ENCODE measurements around the gene KLHL29. TPM values are rescaled to one million over a fixed set of nuclear protein-coding genes. Genes with fewer than 3 reads are reported as not detected.

Gene KLHL29
- total and polyA plus RNA-seq, 2 experiments from 2014 or later: 3.8 to 9.9 TPM

DNA sequence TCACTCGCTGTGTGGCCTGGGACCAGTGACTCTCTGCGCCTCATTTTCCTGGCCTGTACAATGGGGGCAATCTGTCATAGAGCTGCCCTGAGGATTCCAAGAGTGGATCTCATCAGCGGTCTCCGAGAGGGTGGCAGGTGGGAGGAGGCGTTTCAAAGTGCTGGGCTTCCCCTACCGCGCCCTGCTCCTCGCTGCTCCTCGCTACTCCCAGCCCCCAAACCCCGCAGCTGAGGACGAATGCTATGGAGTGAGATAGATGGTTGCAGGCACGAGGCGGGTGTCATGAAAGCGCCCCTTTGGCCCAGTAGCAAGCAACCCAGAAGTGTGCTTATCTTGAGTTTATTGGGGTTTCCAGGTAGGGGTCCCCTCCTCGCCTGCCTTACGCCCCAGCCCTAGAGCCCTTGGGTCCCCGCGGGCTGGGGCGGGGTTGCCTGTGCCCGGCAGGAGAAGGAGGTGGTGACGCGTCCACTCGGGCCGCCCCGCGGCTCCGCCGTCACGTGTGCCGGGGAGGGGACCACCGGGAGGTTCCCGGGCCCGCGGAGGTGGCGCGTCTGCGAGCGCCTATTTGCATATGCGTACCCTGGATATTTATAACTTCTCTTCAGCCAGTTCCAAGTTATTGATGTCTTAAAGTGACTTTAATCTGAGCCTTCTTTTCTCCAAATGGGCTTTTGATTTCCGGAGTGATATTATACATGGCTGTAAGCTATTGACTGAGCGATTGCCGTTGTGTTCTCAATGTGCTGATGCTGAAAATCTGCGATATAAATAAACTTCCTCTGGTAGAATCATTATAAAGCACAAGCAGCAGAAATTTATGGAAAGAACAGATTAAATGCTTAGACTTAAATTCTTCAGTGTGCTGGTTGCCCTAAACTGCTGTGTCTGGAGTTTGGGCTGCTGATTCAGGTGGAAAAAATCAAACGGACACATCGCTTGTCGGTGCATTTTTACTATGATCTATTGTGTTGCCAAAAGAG lies 278.3 kb downstream of the KLHL29 start:
- Histone ChIP-seq H3K9me2 (replicated peaks; ENCODE audit: insufficient read depth) (no peaks in the 10 kb centered on the region), H3K36me3 (replicated peaks; ENCODE audit: insufficient read depth, low read depth) (no peaks in the 10 kb centered on the region), H3K4me2 (peak overlapping the region; percentile 17), H3K79me2 (no peaks in the 10 kb centered on the region), H3K4me1 (ENCODE audit: insufficient read depth) (peaks cover 2% of the 10 kb centered on the region), H4K20me1 (ENCODE audit: insufficient read depth, poor library complexity, severe bottlenecking) (no peaks in the 10 kb centered on the region), H3K27ac (no peak overlapping the region), H2AFZ (no peak overlapping the region), H3K9me3 (ENCODE audit: low read depth) (no peaks in the 10 kb centered on the region), H3K27me3 (no peaks in the 10 kb centered on the region), H3K4me3 (no peak overlapping the region)
- DNase-seq (ENCODE audit: low spot score): no peak
- no peak for TF ChIP-seq EZH2 (IDR thresholded peaks at IDR 0.05; ENCODE audit: borderline replicate concordance)
- WGBS (ENCODE audit: low lambda C conversion rate, missing lambda C conversion rate): 85% methylated on average over 40 of the region's 46 CpGs

DNA sequence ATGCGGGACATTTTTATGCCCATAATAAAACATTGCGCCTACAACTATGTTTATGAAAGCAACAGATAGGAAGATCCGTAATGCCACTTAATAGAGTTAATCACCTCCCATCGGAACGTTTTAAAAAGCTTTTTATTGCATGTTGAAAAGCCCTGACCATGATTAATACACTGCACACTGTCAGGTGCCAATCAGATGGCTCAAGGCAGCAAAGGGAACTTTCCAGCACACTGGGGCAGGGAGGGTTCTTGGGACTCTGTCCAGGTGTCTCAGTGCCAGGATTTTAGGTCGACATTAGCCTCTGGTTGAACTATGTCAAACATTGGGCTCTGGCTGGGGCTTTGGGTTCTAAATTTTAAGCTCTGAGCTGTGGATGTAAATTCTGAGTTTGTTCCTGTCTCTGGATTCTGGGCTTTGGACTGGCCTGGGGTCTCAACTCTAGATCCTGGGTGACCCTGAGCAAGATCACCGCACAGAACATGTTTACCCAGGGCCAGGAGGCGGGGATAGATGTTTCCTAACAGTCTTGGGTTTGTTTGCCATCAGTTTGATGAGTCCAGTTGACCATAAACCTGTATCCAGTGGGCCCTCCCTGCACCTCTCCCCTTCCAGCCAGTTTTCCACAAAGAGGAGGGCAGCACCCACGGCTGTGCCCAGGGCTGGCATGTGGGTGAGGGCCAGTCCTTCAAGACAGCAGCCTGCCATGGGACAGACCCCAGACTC lies 279.2 kb downstream of the KLHL29 start:
- H3K4me2 ChIP-seq: peak overlapping the region; percentile 17
- no peak for DNase-seq (ENCODE audit: low spot score)
- WGBS (ENCODE audit: low lambda C conversion rate, missing lambda C conversion rate): 67% methylated on average over 9 of the region's 9 CpGs
- H3K36me3 ChIP-seq (replicated peaks; ENCODE audit: insufficient read depth, low read depth): no peaks in the 10 kb centered on the region
- no peaks in the 10 kb centered on the region for H4K20me1 ChIP-seq (ENCODE audit: insufficient read depth, poor library complexity, severe bottlenecking)
- no peak for TF ChIP-seq EZH2 (IDR thresholded peaks at IDR 0.05; ENCODE audit: borderline replicate concordance)
- no peak for TF ChIP-seq EZH2phosphoT487 (IDR thresholded peaks at IDR 0.05; ENCODE audit: low read depth, severe bottlenecking, unreplicated experiment)
- TF ChIP-seq, protein P1, sequence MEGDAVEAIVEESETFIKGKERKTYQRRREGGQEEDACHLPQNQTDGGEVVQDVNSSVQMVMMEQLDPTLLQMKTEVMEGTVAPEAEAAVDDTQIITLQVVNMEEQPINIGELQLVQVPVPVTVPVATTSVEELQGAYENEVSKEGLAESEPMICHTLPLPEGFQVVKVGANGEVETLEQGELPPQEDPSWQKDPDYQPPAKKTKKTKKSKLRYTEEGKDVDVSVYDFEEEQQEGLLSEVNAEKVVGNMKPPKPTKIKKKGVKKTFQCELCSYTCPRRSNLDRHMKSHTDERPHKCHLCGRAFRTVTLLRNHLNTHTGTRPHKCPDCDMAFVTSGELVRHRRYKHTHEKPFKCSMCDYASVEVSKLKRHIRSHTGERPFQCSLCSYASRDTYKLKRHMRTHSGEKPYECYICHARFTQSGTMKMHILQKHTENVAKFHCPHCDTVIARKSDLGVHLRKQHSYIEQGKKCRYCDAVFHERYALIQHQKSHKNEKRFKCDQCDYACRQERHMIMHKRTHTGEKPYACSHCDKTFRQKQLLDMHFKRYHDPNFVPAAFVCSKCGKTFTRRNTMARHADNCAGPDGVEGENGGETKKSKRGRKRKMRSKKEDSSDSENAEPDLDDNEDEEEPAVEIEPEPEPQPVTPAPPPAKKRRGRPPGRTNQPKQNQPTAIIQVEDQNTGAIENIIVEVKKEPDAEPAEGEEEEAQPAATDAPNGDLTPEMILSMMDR (IDR thresholded peaks at IDR 0.05; ENCODE audit: poor library complexity): no peak
- no peaks in the 10 kb centered on the region for H3K4me1 ChIP-seq (ENCODE audit: insufficient read depth)
- H3K9me3 ChIP-seq (ENCODE audit: low read depth): no peaks in the 10 kb centered on the region
- no peak overlapping the region for H2AFZ ChIP-seq
- no peaks in the 10 kb centered on the region for H3K9me2 ChIP-seq (replicated peaks; ENCODE audit: insufficient read depth)
- H3K27me3 ChIP-seq: no peaks in the 10 kb centered on the region
- H3K4me3 ChIP-seq: no peak overlapping the region
- no peaks in the 10 kb centered on the region for H3K79me2 ChIP-seq
- H3K27ac ChIP-seq: no peak overlapping the region

GRCh38 chr2:23666241-23666979 lies 281.4 kb downstream of the KLHL29 start:
- Histone ChIP-seq H3K4me1 (ENCODE audit: insufficient read depth) (no peaks in the 10 kb centered on the region), H3K27me3 (no peaks in the 10 kb centered on the region), H3K4me2 (no peak overlapping the region), H3K27ac (no peak overlapping the region), H3K9me3 (ENCODE audit: low read depth) (no peaks in the 10 kb centered on the region), H3K79me2 (no peaks in the 10 kb centered on the region), H3K4me3 (no peak overlapping the region), H4K20me1 (ENCODE audit: insufficient read depth, poor library complexity, severe bottlenecking) (no peaks in the 10 kb centered on the region), H3K36me3 (replicated peaks; ENCODE audit: insufficient read depth, low read depth) (no peaks in the 10 kb centered on the region), H3K9me2 (replicated peaks; ENCODE audit: insufficient read depth) (no peaks in the 10 kb centered on the region), H2AFZ (no peak overlapping the region)
- TF ChIP-seq, protein P1 (IDR thresholded peaks at IDR 0.05; ENCODE audit: poor library complexity): no peak
- TF ChIP-seq EZH2 (IDR thresholded peaks at IDR 0.05; ENCODE audit: borderline replicate concordance) (no peak), EZH2phosphoT487 (IDR thresholded peaks at IDR 0.05; ENCODE audit: low read depth, severe bottlenecking, unreplicated experiment) (no peak)
- no peak for DNase-seq (ENCODE audit: low spot score)
- 95% methylated on average over 12 of the region's 12 CpGs for WGBS (ENCODE audit: low lambda C conversion rate, missing lambda C conversion rate)

Measured in hepatocyte (in vitro differentiated cells).